Choroid plexus epithelial cell (primary cell): ENCODE measurements around the gene PTH2R.

Source experiments
- DNase-seq: peaks from one replicate; pipeline ENCODE4 v3.0.0-alpha.2; 2010; ENCODE audit warnings: low read depth
- H3K4me3 ChIP-seq: 2 replicates; pipeline ENCODE4 v1.5.1; 2011; ENCODE audit warnings: low read depth, mild to moderate bottlenecking, control low read depth, low read length, moderate library complexity
- TF ChIP-seq, protein P1 (sequence below): conservative IDR thresholded peaks from 2 replicates; pipeline ENCODE4 v1.5.1; 2011; ENCODE audit warnings: low read depth, mild to moderate bottlenecking, control low read depth, inconsistent platforms, low read length, moderate library complexity

Gene PTH2R

GRCh38 chr2:208488686-208489564 is 82.3 kb downstream of the PTH2R start:
- H3K4me3 ChIP-seq, result no peak overlapping the region
- DNase-seq, result no peak
- TF ChIP-seq, protein P1, sequence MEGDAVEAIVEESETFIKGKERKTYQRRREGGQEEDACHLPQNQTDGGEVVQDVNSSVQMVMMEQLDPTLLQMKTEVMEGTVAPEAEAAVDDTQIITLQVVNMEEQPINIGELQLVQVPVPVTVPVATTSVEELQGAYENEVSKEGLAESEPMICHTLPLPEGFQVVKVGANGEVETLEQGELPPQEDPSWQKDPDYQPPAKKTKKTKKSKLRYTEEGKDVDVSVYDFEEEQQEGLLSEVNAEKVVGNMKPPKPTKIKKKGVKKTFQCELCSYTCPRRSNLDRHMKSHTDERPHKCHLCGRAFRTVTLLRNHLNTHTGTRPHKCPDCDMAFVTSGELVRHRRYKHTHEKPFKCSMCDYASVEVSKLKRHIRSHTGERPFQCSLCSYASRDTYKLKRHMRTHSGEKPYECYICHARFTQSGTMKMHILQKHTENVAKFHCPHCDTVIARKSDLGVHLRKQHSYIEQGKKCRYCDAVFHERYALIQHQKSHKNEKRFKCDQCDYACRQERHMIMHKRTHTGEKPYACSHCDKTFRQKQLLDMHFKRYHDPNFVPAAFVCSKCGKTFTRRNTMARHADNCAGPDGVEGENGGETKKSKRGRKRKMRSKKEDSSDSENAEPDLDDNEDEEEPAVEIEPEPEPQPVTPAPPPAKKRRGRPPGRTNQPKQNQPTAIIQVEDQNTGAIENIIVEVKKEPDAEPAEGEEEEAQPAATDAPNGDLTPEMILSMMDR, result no peak

DNA sequence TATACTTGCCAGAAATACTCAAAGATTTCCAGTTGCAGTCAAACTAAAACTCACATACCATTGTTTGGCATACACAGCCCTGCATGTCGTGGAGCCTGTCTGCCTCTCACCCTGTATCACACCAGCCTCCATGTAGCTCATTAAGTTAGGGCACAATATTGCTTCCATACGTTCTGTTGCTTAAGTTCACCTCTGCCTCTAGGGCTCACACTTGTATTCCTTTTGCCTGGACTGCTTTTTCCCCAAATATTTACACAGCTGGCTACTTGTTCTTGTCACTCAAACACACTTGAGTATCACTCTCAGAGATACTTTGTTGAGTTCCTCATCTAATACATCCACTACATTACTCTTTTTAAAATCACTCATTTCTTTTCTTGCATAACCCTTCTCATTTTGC is 83.1 kb downstream of the PTH2R start:
- DNase-seq, result no peak
- TF ChIP-seq, protein P1, result no peak
- H3K4me3 ChIP-seq, result no peak overlapping the region

- H3K4me3 ChIP-seq, result no peak overlapping the region
- DNase-seq, result no peak
- TF ChIP-seq, protein P1, result no peak
These were observed 83.9 kb downstream of the PTH2R start for GRCh38 chr2:208490492-208490891.

- TF ChIP-seq, protein P1, result no peak
- no peak for DNase-seq
- no peak overlapping the region for H3K4me3 ChIP-seq
These were observed 85.0 kb downstream of the PTH2R start for GRCh38 chr2:208491641-208492040.

DNA sequence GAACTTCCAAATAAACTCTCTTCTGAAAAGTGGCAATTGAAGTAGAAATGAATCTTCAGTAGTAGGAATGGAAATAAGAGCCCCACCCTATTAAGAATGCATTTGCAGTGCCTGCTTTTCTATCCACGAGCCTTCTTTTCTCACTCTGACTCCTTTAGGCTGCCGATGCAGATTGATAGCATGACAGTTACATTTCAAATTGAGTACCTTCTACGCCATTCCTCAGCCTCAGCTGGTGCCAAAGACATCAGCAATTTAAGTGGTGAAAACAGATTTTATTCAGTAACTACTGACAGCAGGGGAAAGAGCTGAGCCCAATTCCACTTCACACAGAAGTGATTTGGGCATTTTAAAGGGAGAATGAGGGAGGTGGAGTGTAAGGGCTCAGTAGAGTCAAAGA is 85.5 kb downstream of the PTH2R start:
- no peak overlapping the region for H3K4me3 ChIP-seq
- TF ChIP-seq, protein P1, result no peak
- no peak for DNase-seq

GRCh38 chr2:208493186-208493585 is 86.6 kb downstream of the PTH2R start:
- no peak for DNase-seq
- TF ChIP-seq, protein P1, result no peak
- H3K4me3 ChIP-seq, result no peak overlapping the region

- TF ChIP-seq, protein P1, result no peak
- H3K4me3 ChIP-seq, result no peak overlapping the region
- DNase-seq, result no peak
These were observed 89.5 kb downstream of the PTH2R start for GRCh38 chr2:208496129-208496528.
